HUES64 (cell line): ENCODE data around the gene DMD.

Source experiments
- H3K27ac ChIP-seq: 2 replicates; pipeline ENCODE4 v1.7.0; 2013; ENCODE audit warnings: low read depth, low read length, inconsistent platforms
- H3K27me3 ChIP-seq: 2 replicates; pipeline ENCODE4 v1.6.1; 2013; ENCODE audit warnings: mild to moderate bottlenecking, low read length; ENCODE audit not compliant: insufficient read depth
- H3K36me3 ChIP-seq: 2 replicates; pipeline ENCODE4 v1.6.1; 2013; ENCODE audit warnings: mild to moderate bottlenecking, low read length; ENCODE audit not compliant: insufficient read depth
- H3K4me1 ChIP-seq: 2 replicates; pipeline ENCODE4 v1.6.1; 2013; ENCODE audit warnings: mild to moderate bottlenecking, low read length, moderate library complexity; ENCODE audit not compliant: insufficient read depth
- H3K4me3 ChIP-seq: 2 replicates; pipeline ENCODE4 v1.5.1; 2013; ENCODE audit warnings: mild to moderate bottlenecking, low read length, moderate library complexity
- H3K9ac ChIP-seq: 2 replicates; pipeline ENCODE4 v1.6.1; 2013; ENCODE audit warnings: mild to moderate bottlenecking, low read depth, low read length
- H3K9me3 ChIP-seq: 2 replicates; pipeline ENCODE4 v1.6.1; 2013; ENCODE audit warnings: low read depth, low read length; ENCODE audit not compliant: insufficient read depth
- WGBS: fragments of 150-250, 120-280 bp; methylation state at CpG from one replicate; pipeline ENCODE4 v1.1.7; 2013; ENCODE audit warnings: missing lambda C conversion rate; 5-methylcytosine and 5-hydroxymethylcytosine counted together

The DMD gene

GRCh38 chrX:31128855-31129254, 2082.5 kb downstream of the DMD start:
- Histone ChIP-seq H3K27me3 (no peaks in the 10 kb centered on the region), H3K9me3 (no peaks in the 10 kb centered on the region), H3K27ac (no peak overlapping the region), H3K36me3 (peaks cover 10% of the 10 kb centered on the region; the same call in 1 of the 2 replicates), H3K4me3 (no peak overlapping the region), H3K4me1 (no peaks in the 10 kb centered on the region), H3K9ac (no peak overlapping the region)
- WGBS: 100% methylated on average over 2 of the region's 4 CpGs

- H3K27ac ChIP-seq: no peak overlapping the region
- H3K4me3 ChIP-seq: no peak overlapping the region
- H3K4me1 ChIP-seq: no peaks in the 10 kb centered on the region
- no peaks in the 10 kb centered on the region for H3K9me3 ChIP-seq
- no peak overlapping the region for H3K9ac ChIP-seq
- H3K36me3 ChIP-seq: peaks cover 4% of the 10 kb centered on the region; the same call in 1 of the 2 replicates
- no peaks in the 10 kb centered on the region for H3K27me3 ChIP-seq
- 88% methylated on average over 2 of the region's 3 CpGs for WGBS
Measured at GRCh38 chrX:31127716-31128115, 2083.6 kb downstream of the DMD start.

GRCh38 chrX:31126205-31126604, 2085.1 kb downstream of the DMD start:
- H3K9ac ChIP-seq: no peak overlapping the region
- no peak overlapping the region for H3K27ac ChIP-seq
- H3K4me1 ChIP-seq: no peaks in the 10 kb centered on the region
- no peaks in the 10 kb centered on the region for H3K9me3 ChIP-seq
- no peaks in the 10 kb centered on the region for H3K27me3 ChIP-seq
- H3K4me3 ChIP-seq: no peak overlapping the region
- WGBS: 95% methylated on average over 7 of the region's 7 CpGs
- H3K36me3 ChIP-seq: peaks cover 4% of the 10 kb centered on the region; the same call in 1 of the 2 replicates

GRCh38 chrX:31124536-31124935, 2086.8 kb downstream of the DMD start:
- Histone ChIP-seq H3K36me3 (peaks cover 4% of the 10 kb centered on the region; the same call in 1 of the 2 replicates), H3K27me3 (no peaks in the 10 kb centered on the region), H3K9ac (no peak overlapping the region), H3K27ac (no peak overlapping the region), H3K4me1 (no peaks in the 10 kb centered on the region), H3K9me3 (no peaks in the 10 kb centered on the region), H3K4me3 (no peak overlapping the region)
- WGBS: 95% methylated on average over 2 of the region's 4 CpGs

- Histone ChIP-seq H3K27ac (no peak overlapping the region), H3K36me3 (peaks cover 4% of the 10 kb centered on the region; the same call in 1 of the 2 replicates), H3K9me3 (no peaks in the 10 kb centered on the region), H3K4me3 (no peak overlapping the region), H3K9ac (no peak overlapping the region), H3K4me1 (no peaks in the 10 kb centered on the region), H3K27me3 (no peaks in the 10 kb centered on the region)
- WGBS: 87% methylated on average over 3 of the region's 3 CpGs
Measured at GRCh38 chrX:31123335-31123734, 2088.0 kb downstream of the DMD start.

- Histone ChIP-seq H3K4me3 (no peak overlapping the region), H3K36me3 (no peaks in the 10 kb centered on the region; the same call in 1 of the 2 replicates), H3K9ac (no peak overlapping the region), H3K27me3 (no peaks in the 10 kb centered on the region), H3K27ac (no peak overlapping the region), H3K4me1 (no peaks in the 10 kb centered on the region), H3K9me3 (no peaks in the 10 kb centered on the region)
- 98% methylated on average over 3 of the region's 4 CpGs for WGBS
Measured at GRCh38 chrX:31117266-31117665, 2094.1 kb downstream of the DMD start.

- no peaks in the 10 kb centered on the region for H3K9me3 ChIP-seq
- no peaks in the 10 kb centered on the region for H3K36me3 ChIP-seq
- no peak overlapping the region for H3K9ac ChIP-seq
- H3K27ac ChIP-seq: no peak overlapping the region
- 88% methylated on average over 4 of the region's 4 CpGs for WGBS
- H3K4me1 ChIP-seq: no peaks in the 10 kb centered on the region
- no peak overlapping the region for H3K4me3 ChIP-seq
- H3K27me3 ChIP-seq: no peaks in the 10 kb centered on the region
Measured at GRCh38 chrX:31115398-31115797, 2096.0 kb downstream of the DMD start.

- Histone ChIP-seq H3K9ac (no peak overlapping the region), H3K4me1 (no peaks in the 10 kb centered on the region), H3K27me3 (no peaks in the 10 kb centered on the region), H3K36me3 (no peaks in the 10 kb centered on the region), H3K27ac (no peak overlapping the region), H3K4me3 (no peak overlapping the region), H3K9me3 (no peaks in the 10 kb centered on the region)
- WGBS: 100% methylated on average over 2 of the region's 2 CpGs
Measured at GRCh38 chrX:31114858-31115257, 2096.5 kb downstream of the DMD start.

- no peak overlapping the region for H3K27ac ChIP-seq
- H3K4me1 ChIP-seq: no peaks in the 10 kb centered on the region
- H3K27me3 ChIP-seq: no peaks in the 10 kb centered on the region
- no peak overlapping the region for H3K4me3 ChIP-seq
- H3K9ac ChIP-seq: no peak overlapping the region
- no peaks in the 10 kb centered on the region for H3K9me3 ChIP-seq
- WGBS: 86% methylated on average over 5 of the region's 5 CpGs
- H3K36me3 ChIP-seq: no peaks in the 10 kb centered on the region
Measured at GRCh38 chrX:31112226-31112999, 2098.9 kb downstream of the DMD start.

- no peaks in the 10 kb centered on the region for H3K27me3 ChIP-seq
- no peaks in the 10 kb centered on the region for H3K9me3 ChIP-seq
- H3K27ac ChIP-seq: no peak overlapping the region
- H3K4me3 ChIP-seq: no peak overlapping the region
- 95% methylated on average over 6 of the region's 6 CpGs for WGBS
- H3K4me1 ChIP-seq: no peaks in the 10 kb centered on the region
- no peaks in the 10 kb centered on the region for H3K36me3 ChIP-seq
- no peak overlapping the region for H3K9ac ChIP-seq
Measured at GRCh38 chrX:31110657-31111056, 2100.7 kb downstream of the DMD start.

- H3K36me3 ChIP-seq: no peaks in the 10 kb centered on the region
- WGBS: no CpG with 5 or more reads among the region's 2 CpGs
- H3K27ac ChIP-seq: no peak overlapping the region
- no peak overlapping the region for H3K9ac ChIP-seq
- H3K27me3 ChIP-seq: no peaks in the 10 kb centered on the region
- H3K4me3 ChIP-seq: no peak overlapping the region
- H3K9me3 ChIP-seq: no peaks in the 10 kb centered on the region
- no peaks in the 10 kb centered on the region for H3K4me1 ChIP-seq
Measured at GRCh38 chrX:31099536-31100090, 2111.7 kb downstream of the DMD start.
